ENCODE results near the gene UBE2S. TPM values are rescaled to one million over a fixed set of nuclear protein-coding genes. Genes with fewer than 3 reads are reported as not detected.

UBE2S gene
- total RNA-seq, 4 donors from 2014 or later = 5.7 to 13.3 (median 9.8) TPM

- intact Hi-C loops (cut with DNase I) = no loop called here
- WGBS, 2 donors = 32 to 38% methylated on average over 14 to 15 of the region's 16 CpGs
- Histone ChIP-seq H3K4me1 (peaks cover 0 to 16% of the 10 kb centered on the region in 2 donors), H3K27ac (no peak overlapping the region), H3K36me3 (no peaks in the 10 kb centered on the region), H3K4me3 (replicated peaks in 1 of 3) (no peak overlapping the region), H3K27me3 (peaks cover 16% of the 10 kb centered on the region), H3K9me3 (no peaks in the 10 kb centered on the region)
- DNase-seq = no peak
- TF ChIP-seq CTCF (IDR thresholded peaks at IDR 0.05) (no peak), POLR2A (IDR thresholded peaks at IDR 0.05) (no peak)
These were observed 40.0 kb upstream of the UBE2S start for GRCh38 chr19:55447421-55448174.

- Histone ChIP-seq H3K27ac (no peak overlapping the region), H3K27me3 (peaks cover 17% of the 10 kb centered on the region), H3K36me3 (no peaks in the 10 kb centered on the region), H3K4me3 (replicated peaks in 1 of 3) (no peak overlapping the region), H3K4me1 (peaks cover 0 to 4% of the 10 kb centered on the region in 2 donors), H3K9me3 (no peaks in the 10 kb centered on the region)
- intact Hi-C loops (cut with DNase I) = no loop called here
- TF ChIP-seq POLR2A (IDR thresholded peaks at IDR 0.05) = no peak
- TF ChIP-seq CTCF (IDR thresholded peaks at IDR 0.05) = no peak
- 66 to 77% methylated on average over 8 of the region's 8 CpGs for WGBS, 2 donors
- DNase-seq = no peak
These were observed 38.5 kb upstream of the UBE2S start for GRCh38 chr19:55446060-55446459.

- no peak for TF ChIP-seq POLR2A (IDR thresholded peaks at IDR 0.05)
- TF ChIP-seq CTCF (IDR thresholded peaks at IDR 0.05) = no peak
These were observed 37.1 kb upstream of the UBE2S start for GRCh38 chr19:55444646-55445045.

GRCh38 chr19:55443824-55444480 lies 36.4 kb upstream of the UBE2S start:
- no peak for DNase-seq
- H3K36me3 ChIP-seq = no peaks in the 10 kb centered on the region
- H3K27ac ChIP-seq = no peak overlapping the region
- no peaks in the 10 kb centered on the region for H3K9me3 ChIP-seq
- no peak overlapping the region for H3K4me3 ChIP-seq (replicated peaks in 1 of 3)
- no peak for TF ChIP-seq CTCF (IDR thresholded peaks at IDR 0.05)
- no peak for TF ChIP-seq POLR2A (IDR thresholded peaks at IDR 0.05)
- peaks cover 25% of the 10 kb centered on the region for H3K27me3 ChIP-seq
- WGBS, 2 donors = 21 to 31% methylated on average over 18 of the region's 18 CpGs
- intact Hi-C loops (cut with DNase I) = no loop called here
- H3K4me1 ChIP-seq = peaks cover 0 to 4% of the 10 kb centered on the region in 2 donors

More at GRCh38 chr19:55444646-55445045, 37.1 kb upstream of the UBE2S start:
- no peak overlapping the region for H3K4me3 ChIP-seq (replicated peaks in 1 of 3)
- peaks cover 25% of the 10 kb centered on the region for H3K27me3 ChIP-seq
- DNase-seq = no peak
- no peaks in the 10 kb centered on the region for H3K36me3 ChIP-seq
- no peak overlapping the region for H3K27ac ChIP-seq
- intact Hi-C loops (cut with DNase I) = no loop called here
- H3K9me3 ChIP-seq = no peaks in the 10 kb centered on the region
- WGBS, 2 donors = 29 to 42% methylated on average over 10 to 11 of the region's 11 CpGs
- peaks cover 0 to 4% of the 10 kb centered on the region in 2 donors for H3K4me1 ChIP-seq
